NT2/D1 (cell line): ENCODE data around the gene MSRB1.

Source experiments
- YY1 ChIP-seq: IDR thresholded peaks from 2 replicates; pipeline ENCODE4 v1.6.1; 2011; ENCODE audit not compliant: insufficient read length, insufficient read depth
- ZNF274 ChIP-seq: IDR thresholded peaks from 2 replicates; pipeline ENCODE4 v1.6.1; 2011; ENCODE audit warnings: mild to moderate bottlenecking, low read depth, low read length

DNA sequence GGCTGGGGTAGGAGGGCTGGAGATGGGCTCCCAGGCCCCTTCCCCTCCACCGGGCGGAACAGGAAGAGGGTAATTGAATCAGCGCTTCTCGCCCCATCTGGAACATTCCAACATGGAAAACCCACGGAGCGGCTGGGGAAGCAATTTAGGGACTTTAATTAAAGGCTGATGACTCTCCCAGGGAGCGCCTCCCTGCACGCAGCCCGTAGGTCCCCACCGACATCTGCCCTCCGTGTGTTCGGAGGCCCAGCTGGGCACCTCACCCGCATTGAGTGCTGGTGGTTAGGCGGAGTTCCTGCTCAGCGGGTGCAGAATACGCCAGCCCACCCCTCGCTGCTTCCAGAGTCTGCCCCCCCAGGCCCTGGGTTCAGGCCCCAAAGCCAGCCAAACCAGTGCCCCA, 34.8 kb downstream of the MSRB1 start:
- TF ChIP-seq ZNF274 = no peak
- TF ChIP-seq YY1 = no peak
